SK-N-MC (cell line): ENCODE measurements around the gene COLGALT1.

ENCODE experiments used
- DNase-seq: peaks from one replicate; pipeline ENCODE4 v3.0.0-alpha.2; 2011; ENCODE audit warnings: low read depth, low spot score
- H3K27ac ChIP-seq: fragments of 200-600 bp; sonication (generic); 2 replicates; pipeline ENCODE4 v1.5.1; 2016; ENCODE audit warnings: mixed run types
- H3K36me3 ChIP-seq: fragments of 200-600 bp; sonication (generic); 2 replicates; pipeline ENCODE4 v1.6.1; 2017; ENCODE audit warnings: antibody characterized with exemption, low read length, mixed read lengths; ENCODE audit not compliant: insufficient read depth
- H3K4me3 ChIP-seq: fragments of 200-600 bp; sonication (generic); 2 replicates; pipeline ENCODE4 v1.5.1; 2016
- H3K9ac ChIP-seq: fragments of 200-600 bp; sonication (generic); 2 replicates; pipeline ENCODE4 v1.8.0; 2017; ENCODE audit warnings: mixed run types, mixed read lengths; ENCODE audit not compliant: insufficient read length
- H3K9me3 ChIP-seq: fragments of 200-600 bp; sonication (generic); 2 replicates; pipeline ENCODE4 v1.6.1; 2017; ENCODE audit warnings: low read depth, mild to moderate bottlenecking, antibody characterized with exemption, low read length, moderate library complexity, mixed read lengths
- EZH2 ChIP-seq: fragments of 200-600 bp; sonication (generic); IDR thresholded peaks from one replicate; pipeline ENCODE4 v1.6.1; 2017; ENCODE audit warnings: antibody characterized with exemption
- FOXP2 ChIP-seq: optimal IDR thresholded peaks from 2 replicates; pipeline ENCODE3; 2011; ENCODE audit warnings: mild to moderate bottlenecking, moderate library complexity; ENCODE audit not compliant: insufficient read depth; ENCODE audit errors: extremely low read length, control extremely low read depth
- POLR2AphosphoS5 ChIP-seq: IDR thresholded peaks from 2 replicates; pipeline ENCODE4 v1.6.1; 2012; ENCODE audit warnings: mild to moderate bottlenecking, low read depth, low read length, borderline replicate concordance

Gene COLGALT1

DNA sequence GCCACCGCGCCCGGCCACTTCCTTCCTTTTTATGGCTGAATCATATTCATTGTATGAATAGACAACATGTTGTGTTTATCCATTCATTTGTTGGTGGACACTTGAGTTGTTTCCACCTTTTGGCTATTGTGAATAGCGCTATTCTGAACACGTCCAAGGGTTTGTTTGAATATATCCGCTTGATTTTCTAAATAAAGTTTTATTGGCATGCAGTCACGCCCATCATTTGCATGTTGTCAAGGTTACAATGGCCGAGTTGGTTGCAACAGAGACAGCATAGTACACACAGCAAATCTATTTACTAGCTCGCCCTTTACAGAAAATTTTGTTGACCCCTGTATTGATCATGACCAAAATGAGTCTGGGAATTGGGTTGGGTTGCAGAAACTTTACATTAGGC is 43.5 kb downstream of the COLGALT1 start:
- TF ChIP-seq POLR2AphosphoS5 (no peak), EZH2 (no peak), FOXP2 (no peak)
- H3K4me3 ChIP-seq, result no peak overlapping the region
- no peaks in the 10 kb centered on the region for H3K9me3 ChIP-seq
- no peaks in the 10 kb centered on the region for H3K36me3 ChIP-seq
- DNase-seq, result no peak
- no peak overlapping the region for H3K9ac ChIP-seq
- no peak overlapping the region for H3K27ac ChIP-seq

DNA sequence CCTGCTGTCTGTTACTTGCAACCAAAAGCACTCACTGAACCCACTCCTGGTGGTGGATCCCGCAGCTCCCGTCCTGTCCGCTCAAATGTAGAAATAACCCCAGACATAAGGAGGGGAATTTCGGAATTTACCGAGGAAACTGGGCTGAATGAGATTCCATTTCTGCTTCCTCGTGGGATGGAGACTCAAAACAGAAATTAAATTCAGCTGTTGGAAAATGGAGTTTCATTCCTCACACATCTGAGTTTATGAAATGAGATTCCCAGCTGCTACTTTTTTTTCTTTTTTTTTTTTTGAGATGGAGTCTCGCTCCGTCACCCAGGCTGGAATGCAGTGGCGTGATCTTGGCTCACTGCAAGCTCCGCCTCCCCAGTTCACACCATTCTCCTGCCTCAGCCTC is 44.3 kb downstream of the COLGALT1 start:
- Histone ChIP-seq H3K9me3 (no peaks in the 10 kb centered on the region), H3K36me3 (no peaks in the 10 kb centered on the region), H3K9ac (no peak overlapping the region), H3K27ac (no peak overlapping the region), H3K4me3 (no peak overlapping the region)
- DNase-seq, result no peak
- no peak for TF ChIP-seq POLR2AphosphoS5
- TF ChIP-seq FOXP2, result no peak
- no peak for TF ChIP-seq EZH2

DNA sequence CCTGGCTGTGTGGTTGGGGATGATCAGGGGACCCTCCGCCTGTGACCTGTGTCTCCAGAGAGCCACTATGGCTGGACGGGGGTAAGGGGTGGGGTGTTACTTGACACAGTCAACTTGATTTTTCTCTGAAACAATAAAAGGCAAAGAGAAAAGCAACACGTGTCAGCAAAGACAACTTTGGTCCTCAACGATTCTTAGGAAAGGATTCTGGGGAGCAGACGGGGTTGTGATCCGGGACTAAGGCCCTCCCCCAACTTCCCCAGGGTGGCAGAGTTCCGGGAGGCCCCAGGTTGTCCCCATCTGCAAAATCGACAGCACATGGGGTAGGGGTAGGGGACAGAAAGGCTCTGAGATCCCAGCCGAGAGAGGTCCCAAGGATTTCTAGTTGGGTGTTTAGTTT is 46.2 kb downstream of the COLGALT1 start:
- Histone ChIP-seq H3K4me3 (no peak overlapping the region), H3K9me3 (no peaks in the 10 kb centered on the region), H3K27ac (no peak overlapping the region), H3K9ac (no peak overlapping the region), H3K36me3 (no peaks in the 10 kb centered on the region)
- no peak for DNase-seq
- TF ChIP-seq FOXP2 (no peak), POLR2AphosphoS5 (no peak), EZH2 (no peak)

DNA sequence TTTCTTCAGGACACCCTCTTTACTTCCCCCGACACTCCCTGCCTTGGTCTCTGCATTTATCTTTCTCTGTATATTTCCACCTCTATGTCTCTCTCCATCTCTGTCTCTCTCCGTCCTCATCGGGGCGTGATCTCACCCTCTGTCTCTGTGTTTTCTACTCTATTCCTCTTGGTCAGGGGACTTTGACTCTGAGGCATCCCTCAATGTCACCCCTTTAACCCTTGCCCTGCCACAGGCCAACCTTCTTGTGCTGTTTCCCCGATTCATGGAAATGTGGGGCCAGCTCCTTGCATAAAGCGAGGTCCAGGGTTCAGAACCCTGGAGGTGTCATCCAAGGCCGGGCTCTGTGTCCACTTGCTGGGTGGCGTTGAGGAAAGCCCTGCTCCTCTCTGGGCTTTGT is 46.8 kb downstream of the COLGALT1 start:
- no peak overlapping the region for H3K4me3 ChIP-seq
- TF ChIP-seq FOXP2 (no peak), EZH2 (no peak), POLR2AphosphoS5 (no peak)
- no peak overlapping the region for H3K9ac ChIP-seq
- no peak overlapping the region for H3K27ac ChIP-seq
- no peaks in the 10 kb centered on the region for H3K9me3 ChIP-seq
- no peaks in the 10 kb centered on the region for H3K36me3 ChIP-seq
- DNase-seq, result no peak

DNA sequence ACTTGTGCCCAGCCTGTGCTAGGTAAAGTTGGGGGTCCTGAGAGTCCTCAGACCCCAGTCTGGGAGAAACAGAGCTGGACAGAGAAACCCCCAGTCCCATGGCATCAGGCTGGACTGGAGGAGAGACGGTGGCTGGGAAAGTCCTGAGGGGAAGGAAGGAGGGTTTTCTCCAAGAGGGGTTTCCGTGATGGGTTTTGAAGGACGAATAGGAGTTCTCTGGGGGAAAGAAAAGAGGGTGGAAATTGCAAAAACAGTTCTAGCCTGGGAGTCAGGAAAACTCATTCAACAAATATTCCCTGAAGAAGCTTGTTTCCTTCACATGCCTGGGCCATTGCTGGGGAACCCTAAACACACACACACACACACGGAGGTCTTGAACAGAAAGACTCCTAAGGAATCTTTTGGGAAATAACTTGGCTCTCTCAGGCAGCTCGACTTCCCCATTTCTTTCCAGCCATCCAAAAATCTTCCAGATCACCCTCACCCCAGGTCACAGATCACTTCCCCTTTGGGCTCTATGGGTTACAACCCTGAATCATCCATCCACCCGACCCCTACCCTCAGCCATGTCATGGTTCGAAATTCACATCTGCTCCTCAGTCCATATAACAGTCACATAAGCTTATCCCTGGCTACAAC is 47.5 kb downstream of the COLGALT1 start:
- no peak overlapping the region for H3K4me3 ChIP-seq
- H3K9ac ChIP-seq, result no peak overlapping the region
- TF ChIP-seq EZH2, result no peak
- no peak for TF ChIP-seq POLR2AphosphoS5
- TF ChIP-seq FOXP2, result no peak
- DNase-seq, result no peak
- no peak overlapping the region for H3K27ac ChIP-seq
- H3K9me3 ChIP-seq, result no peaks in the 10 kb centered on the region
- H3K36me3 ChIP-seq, result no peaks in the 10 kb centered on the region

DNA sequence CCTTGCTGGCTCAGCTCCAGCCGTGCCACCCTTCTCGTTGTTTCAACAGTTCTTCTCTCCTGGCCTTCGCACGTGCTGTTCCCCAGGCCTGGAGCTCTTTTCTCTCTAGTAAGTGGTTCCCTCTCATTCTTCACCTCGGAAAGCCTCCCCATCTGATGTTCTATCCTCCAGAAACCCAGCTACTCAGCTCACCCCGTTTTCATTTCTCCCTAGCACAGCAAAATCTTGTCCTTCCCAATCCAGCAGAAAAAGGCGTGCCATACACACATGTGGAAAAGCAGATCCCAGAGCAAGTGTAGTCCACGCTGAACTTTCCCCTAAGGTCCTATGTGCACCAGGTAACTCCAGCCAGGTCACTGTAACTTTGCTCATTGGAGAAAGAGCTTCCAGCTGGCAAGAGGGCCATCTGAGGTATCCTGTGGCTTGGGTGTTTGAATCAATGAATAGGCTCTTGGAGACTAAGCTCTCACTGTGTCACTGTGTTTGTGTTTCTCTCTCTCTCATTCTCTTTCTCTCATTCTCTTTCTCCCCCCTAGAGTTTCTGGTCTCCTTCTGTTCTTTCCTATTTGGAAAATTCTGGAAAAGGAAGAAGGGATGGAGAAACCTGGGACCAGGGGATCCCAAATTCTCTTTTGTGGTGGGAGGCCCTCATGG is 49.0 kb downstream of the COLGALT1 start:
- H3K36me3 ChIP-seq, result no peaks in the 10 kb centered on the region
- H3K4me3 ChIP-seq, result no peak overlapping the region
- no peak for TF ChIP-seq POLR2AphosphoS5
- TF ChIP-seq FOXP2, result no peak
- no peak for TF ChIP-seq EZH2
- no peak overlapping the region for H3K9ac ChIP-seq
- no peaks in the 10 kb centered on the region for H3K9me3 ChIP-seq
- DNase-seq, result no peak
- H3K27ac ChIP-seq, result peak overlapping the region; percentile 54

DNA sequence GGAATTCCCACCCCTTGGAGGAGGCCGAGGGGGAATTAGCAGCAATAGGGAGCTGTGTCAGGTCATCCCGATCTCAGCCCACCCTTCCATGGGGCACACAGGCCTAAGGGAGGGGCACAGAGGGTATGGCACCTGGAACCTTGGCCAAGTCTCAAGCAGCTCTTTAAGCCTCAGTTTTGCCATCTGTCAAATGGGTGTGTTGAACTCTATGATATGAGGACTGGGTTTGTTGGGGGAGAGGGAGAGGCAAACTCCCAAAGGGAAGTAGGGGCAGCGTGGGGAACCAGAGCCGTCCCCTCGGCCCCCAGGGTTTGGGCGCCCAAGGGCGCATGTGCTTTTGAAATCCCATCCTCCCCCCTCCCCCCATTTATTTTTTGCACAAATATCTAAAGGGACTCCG is 49.7 kb downstream of the COLGALT1 start:
- Histone ChIP-seq H3K9ac (no peak overlapping the region), H3K36me3 (no peaks in the 10 kb centered on the region), H3K4me3 (peak overlapping the region; percentile 89), H3K27ac (no peak overlapping the region), H3K9me3 (no peaks in the 10 kb centered on the region)
- no peak for TF ChIP-seq EZH2
- TF ChIP-seq FOXP2, result no peak
- no peak for TF ChIP-seq POLR2AphosphoS5
- DNase-seq, result no peak

DNA sequence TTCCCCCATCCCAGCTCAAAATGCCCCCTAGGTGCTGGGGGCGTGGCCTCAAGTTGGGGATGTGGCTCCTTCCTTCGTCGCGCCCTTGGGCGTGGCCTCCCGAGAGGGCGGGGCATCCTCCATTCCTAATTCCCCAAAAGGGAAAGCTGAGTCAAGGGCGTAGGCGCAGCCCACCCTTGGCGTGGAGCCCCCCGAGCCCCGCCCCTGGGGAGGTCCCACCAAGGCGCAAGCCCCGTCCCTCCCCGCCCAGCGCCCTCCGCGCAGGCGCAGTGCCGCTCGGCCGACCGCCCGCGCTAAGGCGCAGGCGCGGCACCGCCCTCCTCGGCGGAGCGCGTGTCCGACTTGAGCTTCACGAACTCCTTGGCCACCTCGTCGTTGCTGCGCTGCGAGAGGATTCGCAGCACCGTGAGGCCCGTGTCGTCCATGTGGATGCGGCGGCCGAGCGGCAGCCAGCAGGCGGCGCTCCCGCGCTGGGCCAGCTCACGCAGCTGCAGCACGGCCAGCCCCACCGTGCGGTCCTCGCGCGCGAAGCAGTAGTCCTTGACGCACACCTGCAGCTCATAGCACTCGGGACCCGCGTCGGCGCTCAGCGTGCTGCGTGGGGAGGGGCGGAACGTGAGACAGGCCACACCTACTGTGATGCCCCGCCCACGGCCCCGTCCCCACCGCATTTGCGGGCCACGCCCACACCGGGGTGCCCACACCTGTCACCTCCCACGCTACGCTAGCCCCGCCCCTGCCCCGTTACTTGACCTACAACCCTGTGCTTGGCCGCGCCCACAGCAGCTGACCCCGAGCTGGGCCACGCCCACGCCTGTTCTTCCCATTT is 50.5 kb downstream of the COLGALT1 start:
- no peaks in the 10 kb centered on the region for H3K36me3 ChIP-seq
- TF ChIP-seq FOXP2, result no peak
- TF ChIP-seq POLR2AphosphoS5, result peak; percentile 82; the same call in 1 of the 2 replicates
- peak overlapping the region; percentile 88 for H3K9ac ChIP-seq
- peak overlapping the region; percentile 89 for H3K4me3 ChIP-seq
- H3K9me3 ChIP-seq, result no peaks in the 10 kb centered on the region
- H3K27ac ChIP-seq, result peak overlapping the region; percentile 96
- DNase-seq, result peak; percentile 66

DNA sequence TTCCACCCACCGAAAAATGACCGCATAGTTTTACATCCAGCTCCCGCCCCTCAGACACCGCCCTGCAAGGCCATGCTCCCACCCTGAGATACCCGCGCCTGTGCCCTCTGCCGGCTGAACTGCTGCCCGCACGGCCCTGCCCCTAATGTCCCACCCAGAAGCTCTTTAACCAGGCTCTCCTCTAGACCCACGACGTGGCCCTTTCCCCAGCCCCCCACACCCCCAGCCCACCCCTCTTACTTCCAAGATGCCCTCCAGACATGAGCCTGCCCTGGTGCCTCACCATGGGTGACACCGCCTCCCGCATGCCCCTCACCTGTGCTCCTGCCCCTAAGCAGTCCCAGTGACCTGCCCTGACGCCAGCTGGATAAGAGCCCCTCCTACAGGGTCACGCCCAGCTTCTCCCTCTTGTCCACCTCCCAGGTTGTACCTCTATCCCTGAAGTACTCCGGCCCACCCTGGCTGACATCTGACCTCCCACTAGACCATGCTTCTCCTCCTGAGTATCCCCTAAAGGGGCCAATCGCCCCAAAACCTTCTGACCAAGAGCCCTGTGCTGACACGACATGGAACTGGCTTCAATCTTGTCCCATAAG is 51.2 kb downstream of the COLGALT1 start:
- no peak for DNase-seq
- no peak overlapping the region for H3K27ac ChIP-seq
- H3K4me3 ChIP-seq, result peak overlapping the region; percentile 89

More for the DNA sequence above, 51.2 kb downstream of the COLGALT1 start:
- Histone ChIP-seq H3K9me3 (no peaks in the 10 kb centered on the region), H3K36me3 (no peaks in the 10 kb centered on the region), H3K9ac (no peak overlapping the region)
- no peak for TF ChIP-seq EZH2
- TF ChIP-seq POLR2AphosphoS5, result no peak
- TF ChIP-seq FOXP2, result no peak
